NCI-H345 treated with DMSO at 0.1 percent for 48 hours (cell line): Measurements from ENCODE around the gene IARS2.
"Not testable (repeated sequence)": the region's sequence is repeated elsewhere in the genome, so short reads cannot be mapped to it uniquely, and the experiment has no call there.

ENCODE experiments used
- DNase-seq: peaks from one replicate; lab custom pipeline; 2025; ENCODE audit not compliant: unreplicated experiment; lab: John Stamatoyannopoulos, UW

Gene IARS2

DNA sequence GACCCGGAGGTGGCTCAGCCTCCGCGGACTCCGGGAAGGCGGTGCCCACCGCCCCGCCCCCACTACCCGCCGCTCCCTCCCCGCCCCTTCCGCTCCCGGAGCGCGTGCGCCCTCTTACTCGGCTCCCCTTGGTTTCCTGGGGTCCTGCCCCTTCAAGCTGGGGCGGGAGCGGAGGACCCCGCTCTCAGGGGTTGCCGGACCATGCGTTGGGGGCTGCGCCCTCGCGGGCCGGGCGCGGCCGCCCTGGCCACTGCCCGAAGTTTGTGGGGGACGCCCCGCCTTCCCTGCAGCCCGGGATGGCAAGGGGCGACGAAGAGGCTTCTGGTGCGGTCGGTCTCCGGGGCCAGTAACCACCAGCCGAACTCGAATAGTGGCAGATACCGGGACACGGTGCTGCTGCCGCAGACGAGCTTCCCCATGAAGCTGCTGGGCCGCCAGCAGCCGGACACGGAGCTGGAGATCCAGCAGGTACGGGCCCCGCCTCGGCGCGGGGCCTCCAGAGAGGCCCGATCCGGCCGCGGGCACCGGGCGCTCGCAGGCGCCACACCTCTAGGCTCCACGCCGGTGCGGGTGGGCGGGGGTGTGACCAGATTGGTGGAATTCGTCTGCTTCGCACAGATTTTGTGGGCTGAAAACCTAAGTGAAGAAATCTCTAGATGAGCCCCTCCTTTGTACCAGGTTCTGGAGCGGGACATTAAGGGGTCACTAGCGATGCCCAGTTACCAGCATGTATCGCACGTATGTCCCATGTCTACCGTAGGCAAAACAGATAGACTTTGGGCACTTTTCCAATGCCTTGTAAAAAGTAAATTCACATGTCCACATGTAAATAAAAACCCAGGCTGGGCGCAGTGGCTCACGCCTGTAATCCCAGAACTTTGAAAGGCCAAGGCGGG, at the start of gene IARS2:
Gene IARS2, plus strand, starts transcription at position 117 of the 896 bp plus-strand sequence. Its CDS starts 85 bp downstream, at position 202.
- DNase-seq: no peak

DNA sequence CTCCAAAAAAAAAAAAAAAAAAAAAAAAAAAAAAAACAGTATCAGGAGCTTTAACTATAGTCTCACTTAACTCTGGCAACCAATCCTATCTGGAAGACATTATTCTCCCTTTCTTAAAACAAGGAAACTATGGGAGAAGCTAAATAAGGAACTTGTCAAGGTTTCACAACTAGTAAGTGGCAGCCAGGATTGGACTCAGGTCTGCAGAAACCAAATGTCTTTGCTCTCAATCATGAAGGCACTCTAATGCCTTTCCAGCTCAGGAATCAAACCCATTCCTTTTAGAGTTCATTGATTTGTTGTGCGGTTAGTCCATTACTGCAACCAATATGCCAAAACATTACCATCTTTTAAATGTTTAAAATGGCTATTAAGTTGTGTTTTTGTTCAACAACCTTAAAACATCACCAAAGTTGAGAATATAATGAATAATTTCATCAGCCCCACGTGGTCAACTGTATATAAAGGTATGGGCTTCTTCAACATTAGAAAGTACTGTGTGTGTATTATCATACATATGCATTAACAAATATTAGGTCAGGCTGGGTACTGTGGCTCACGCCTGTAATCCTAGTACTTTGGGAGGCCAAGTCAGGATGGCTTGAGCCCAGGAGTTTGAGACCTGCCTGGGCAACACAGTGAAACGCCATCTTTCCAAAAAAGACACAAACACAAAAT, 49.1 kb upstream of the IARS2 start:
- no peak for DNase-seq

GRCh38 chr1:220045356-220046051, 48.4 kb upstream of the IARS2 start:
- DNase-seq: peak; percentile 32

DNA sequence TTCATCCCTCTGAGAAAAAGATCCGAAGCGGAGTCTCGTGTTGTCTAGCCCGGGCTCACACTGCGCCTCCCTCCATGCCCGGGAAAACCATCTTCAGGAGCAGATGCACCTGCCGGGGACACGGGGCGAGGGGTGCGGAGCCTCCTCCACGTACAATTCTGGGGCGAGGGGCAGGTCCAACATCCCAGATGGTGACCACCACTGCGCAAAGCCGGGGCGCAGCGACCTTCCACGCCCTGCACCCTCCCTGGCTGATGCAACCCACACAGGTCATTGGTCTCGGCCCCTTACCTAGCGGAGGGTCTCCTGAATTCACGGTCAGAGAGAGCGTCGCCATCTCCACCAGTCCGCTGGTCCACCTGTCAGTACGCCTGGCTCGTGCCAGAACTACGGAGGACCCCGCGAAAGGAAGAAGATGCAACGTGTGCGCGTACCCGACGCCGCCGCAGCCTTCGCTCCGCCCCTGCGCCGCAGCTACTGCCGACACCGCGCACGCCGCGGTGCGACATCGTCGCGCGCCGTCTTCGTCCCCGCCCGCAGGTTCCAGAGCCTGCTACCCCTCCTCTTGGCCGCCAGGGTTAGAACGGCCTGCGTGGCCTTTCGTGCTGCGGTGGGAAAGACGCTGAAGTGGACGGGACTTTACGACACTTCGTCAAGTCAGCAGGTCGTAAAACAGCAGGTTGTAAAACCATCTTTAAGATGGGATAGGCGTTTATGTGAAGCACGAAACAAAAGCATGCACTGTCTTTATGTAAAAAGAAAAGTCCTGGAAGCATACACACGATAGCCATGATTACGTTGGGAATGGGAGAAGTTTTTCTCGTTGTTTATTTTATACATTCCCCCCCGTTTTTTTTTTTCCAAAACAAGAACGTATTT, 47.6 kb upstream of the IARS2 start, which contains the start of gene EPRS1:
Gene EPRS1, minus strand, starts transcription at position 454 of the 879 bp plus-strand sequence. Its CDS starts 117 bp downstream, at position 337.
- peak; percentile 89 for DNase-seq

- DNase-seq: no peak
Observed at GRCh38 chr1:220056374-220056773, 37.6 kb upstream of the IARS2 start.

DNA sequence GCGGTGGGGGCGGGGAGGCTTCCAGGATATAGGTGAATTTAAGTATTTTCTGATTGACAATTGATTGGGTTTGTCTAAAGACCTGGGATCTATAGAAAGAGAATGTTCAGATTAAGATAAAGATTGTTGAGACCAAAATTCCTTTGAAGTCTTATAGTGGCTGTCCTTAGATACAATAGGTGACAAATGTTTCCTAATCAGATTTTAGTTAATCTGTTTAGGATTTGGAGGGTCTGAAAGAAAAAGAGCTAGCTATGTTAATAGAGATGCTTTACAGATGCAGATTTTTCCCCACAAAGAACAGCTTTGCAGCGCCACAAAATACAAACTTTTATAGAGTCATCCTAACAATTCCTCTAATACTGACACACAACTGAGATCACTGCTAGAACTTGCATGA, 33.1 kb upstream of the IARS2 start:
- no peak for DNase-seq

GRCh38 chr1:220062629-220063028, 31.3 kb upstream of the IARS2 start:
- no peak for DNase-seq

DNA sequence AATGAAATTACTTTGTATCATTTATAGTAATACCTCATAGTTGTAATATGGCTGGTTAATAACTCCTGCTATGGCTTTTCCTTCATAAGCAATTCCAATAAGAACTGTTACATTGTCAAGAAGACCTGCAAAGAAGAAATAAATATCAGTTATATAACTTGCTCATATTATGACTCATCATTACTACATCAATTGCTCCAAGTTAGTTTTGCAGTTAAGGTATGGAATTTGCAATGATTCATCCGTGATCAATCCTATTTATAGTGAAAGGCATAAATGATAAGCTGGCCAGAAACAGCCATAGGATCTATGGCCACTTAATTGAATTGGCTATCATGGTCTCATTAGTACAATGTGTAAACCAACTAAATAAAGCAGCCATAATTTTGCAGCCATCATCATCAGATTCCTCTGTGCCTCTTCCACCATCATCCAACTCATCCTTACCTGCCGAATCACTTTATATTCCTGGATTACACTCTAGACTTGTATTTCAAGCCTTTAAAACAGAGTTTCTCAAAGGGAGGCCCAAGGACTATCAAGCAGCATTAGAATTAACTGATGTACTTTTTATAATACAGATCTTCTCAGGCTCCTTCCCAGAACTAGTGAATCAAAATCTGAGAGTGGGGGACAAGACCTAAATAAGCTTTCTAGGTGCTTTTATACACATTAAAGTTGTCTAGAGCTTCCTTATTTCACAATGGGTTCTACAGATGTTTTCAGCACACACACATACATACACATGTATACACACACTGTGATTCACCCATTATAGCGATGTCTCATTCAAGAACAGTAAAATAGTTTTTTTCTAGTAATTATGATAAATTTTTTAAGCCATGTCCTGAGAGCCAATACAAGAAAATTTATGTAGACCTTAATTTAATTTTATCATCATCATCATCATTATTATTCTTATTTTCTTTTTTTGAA, 26.4 kb upstream of the IARS2 start:
- no peak for DNase-seq

DNA sequence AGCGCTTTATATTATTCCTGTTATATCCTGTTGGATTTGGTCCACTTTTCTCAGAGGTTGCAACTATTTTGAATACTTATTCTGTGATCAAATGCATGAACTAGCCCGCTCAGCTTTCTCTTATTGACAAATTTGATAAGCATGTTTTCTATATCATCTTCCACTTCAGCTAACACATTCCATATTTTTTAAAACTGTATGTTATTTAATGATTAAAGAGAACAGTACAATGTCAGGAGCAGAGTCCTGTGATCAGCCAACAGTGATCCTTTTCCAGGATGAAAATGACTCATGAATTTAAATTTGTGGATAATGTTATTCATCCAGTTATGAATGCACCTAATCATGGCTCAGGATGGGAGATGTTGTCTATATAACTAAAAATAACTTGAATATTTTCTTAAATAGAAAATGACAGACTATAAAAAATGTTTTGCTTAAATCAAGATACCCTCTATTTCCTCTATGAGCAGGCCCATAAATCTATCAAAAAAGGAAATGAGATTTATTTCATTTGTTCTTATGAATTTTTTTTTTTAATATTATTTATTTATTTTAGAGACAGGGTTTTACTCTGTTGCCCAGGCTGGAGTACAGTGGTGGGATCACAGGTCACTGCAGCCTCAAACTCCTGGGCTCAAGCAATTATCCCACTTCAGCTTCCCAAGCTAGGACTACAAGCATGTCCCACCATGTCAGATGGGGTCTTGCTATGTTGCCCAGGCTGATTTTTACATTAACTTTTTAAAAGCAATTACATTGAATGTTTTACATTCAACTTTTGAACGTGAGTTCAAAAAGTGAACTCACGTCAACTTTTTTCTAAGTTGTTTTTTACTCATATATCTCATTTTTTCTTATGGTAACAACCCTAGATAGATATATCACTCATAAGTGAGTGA, 16.8 kb upstream of the IARS2 start:
- no peak for DNase-seq

- DNase-seq: no peak
Observed at GRCh38 chr1:220077887-220078286, 16.0 kb upstream of the IARS2 start.

DNA sequence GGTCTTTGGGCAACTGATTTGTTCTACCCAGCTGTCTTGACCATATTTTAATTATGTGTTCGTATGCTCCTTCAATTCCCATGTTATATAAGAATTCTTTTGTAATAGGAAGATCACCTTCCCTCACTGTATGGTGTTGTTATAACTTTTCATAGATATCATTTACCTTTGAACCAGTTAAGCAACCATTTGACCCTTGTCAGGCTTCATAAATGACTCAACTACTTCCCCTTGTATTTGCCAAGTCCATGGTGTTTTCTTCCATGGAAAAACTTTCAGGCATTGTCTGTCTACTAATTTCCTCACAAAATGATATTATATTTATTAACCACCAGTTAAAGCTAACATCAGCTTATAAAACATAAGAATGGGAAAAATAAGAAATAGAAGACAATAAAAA, 9.5 kb upstream of the IARS2 start:
- DNase-seq: no peak

- not testable (repeated sequence) for DNase-seq
Observed at GRCh38 chr1:220086261-220086686, 7.7 kb upstream of the IARS2 start.

DNA sequence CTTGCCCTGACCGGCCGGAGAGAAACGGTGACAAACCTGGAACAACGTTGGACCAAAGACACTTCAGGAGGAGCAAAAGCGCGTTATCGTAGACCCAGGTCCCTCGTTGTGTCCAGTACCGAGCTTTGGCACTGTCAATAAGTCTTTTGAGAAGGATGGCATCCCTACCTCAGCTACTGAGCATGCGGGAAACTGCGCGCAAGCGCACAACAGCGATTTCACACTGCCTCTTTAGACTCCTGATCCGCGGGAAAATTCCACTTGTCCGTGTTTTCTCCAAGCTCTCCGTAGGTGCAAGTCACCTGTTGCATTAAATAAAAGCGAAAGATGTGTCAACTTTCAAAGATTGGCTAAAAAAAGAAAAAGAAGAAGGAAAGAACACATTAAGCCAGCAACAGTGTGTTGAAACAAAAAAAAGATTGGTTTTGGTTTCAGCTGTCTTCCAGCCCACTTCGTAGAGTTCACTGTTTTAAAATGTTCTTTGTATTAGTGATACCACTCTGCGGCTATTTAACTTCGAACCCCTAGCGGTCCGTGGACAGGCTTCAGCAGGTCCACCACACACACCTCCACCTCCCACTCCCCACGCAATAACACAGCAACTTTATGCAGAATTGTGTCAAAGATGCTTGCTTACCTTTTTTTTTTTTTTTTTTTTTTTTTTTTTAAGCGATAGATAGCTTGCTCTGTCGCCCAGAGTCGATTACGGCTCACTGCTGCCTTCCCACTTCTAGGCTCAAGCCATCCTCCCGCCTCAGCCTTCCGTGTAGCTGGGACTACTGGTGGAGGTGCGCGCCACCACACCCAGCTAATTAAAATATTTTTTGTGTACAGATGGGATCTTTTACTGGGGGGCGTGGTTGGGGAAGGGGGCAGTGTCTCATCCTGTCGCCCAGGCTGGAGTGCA, 4.0 kb upstream of the IARS2 start, which contains the start of gene BPNT1:
Gene BPNT1, minus strand, starts transcription at position 139 of the 907 bp plus-strand sequence. CDS start 9,942 bp downstream, outside the sequence.
- DNase-seq: peak; percentile 96

- DNase-seq: no peak
Observed at GRCh38 chr1:220092694-220093093, 1.2 kb upstream of the IARS2 start.

DNA sequence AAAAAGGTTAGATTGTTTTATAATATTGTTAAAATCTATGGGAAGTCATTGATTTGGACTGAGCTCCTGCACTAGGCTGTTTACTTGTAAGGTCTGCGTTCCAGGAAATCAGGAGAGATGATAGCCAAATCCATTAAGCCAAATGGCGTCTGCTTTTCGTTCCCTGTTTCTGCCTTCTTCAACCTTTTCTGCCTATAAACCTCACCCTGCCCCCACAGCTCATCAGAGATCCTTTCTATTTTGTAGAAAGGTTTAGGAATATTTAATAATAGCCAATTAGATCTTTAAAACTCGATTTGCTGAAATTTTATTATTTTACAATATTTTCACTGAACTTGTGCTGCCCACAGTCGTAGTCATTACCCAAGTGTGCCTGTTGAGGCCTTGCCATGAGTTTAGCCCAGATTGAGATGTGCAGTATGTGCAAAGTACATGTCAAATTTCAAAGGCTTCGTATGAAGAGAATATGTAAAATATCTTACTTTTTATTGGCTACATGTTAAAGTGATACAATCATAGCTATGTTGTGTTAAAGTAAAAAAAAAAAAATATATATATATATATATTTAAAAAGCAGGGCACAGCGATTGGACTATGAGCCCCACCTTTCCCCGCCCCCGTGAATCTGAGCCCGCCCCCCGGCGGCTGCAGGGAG, 444 bp upstream of the IARS2 start:
- DNase-seq: peak; percentile 58

GRCh38 chr1:220099826-220100225, 5.9 kb downstream of the IARS2 start:
- DNase-seq: no peak

- not testable (repeated sequence) for DNase-seq
Observed at GRCh38 chr1:220110473-220110872, 16.5 kb downstream of the IARS2 start.
